ENCODE results near the gene MALSU1. TPM values are rescaled to one million over a fixed set of nuclear protein-coding genes. Genes with fewer than 3 reads are reported as not detected.

The MALSU1 gene
- total RNA-seq, 3 donors from 2014 or later: 40.3 to 48.4 (median 45.0) TPM

GRCh38 chr7:23276947-23277346 lies 22.2 kb upstream of the MALSU1 start:
- no peaks in the 10 kb centered on the region for H3K9me3 ChIP-seq
- TF ChIP-seq POLR2AphosphoS5 (IDR thresholded peaks at IDR 0.05) (no peak), POLR2A (IDR thresholded peaks at IDR 0.05) (no peak), CTCF (IDR thresholded peaks at IDR 0.05) (no peak)
- intact Hi-C loops (cut with DNase I; ENCODE audit: low total_unique reads): no loop called here

GRCh38 chr7:23277359-23277989 lies 21.7 kb upstream of the MALSU1 start:
- Histone ChIP-seq H3K9me3 (no peaks in the 10 kb centered on the region), H3K27ac (no peak overlapping the region), H3K27me3 (no peaks in the 10 kb centered on the region), H3K4me3 (no peak overlapping the region), H3K4me1 (no peaks in the 10 kb centered on the region), H3K36me3 (no peaks in the 10 kb centered on the region)
- no peak for DNase-seq (ENCODE audit: low spot score in 2 of 2)
- TF ChIP-seq CTCF (IDR thresholded peaks at IDR 0.05) (peak; percentile 31 to 64 (median 55)), POLR2AphosphoS5 (IDR thresholded peaks at IDR 0.05) (no peak)
- intact Hi-C loops (cut with DNase I; ENCODE audit: low total_unique reads): no loop called here

More at GRCh38 chr7:23276947-23277346, 22.2 kb upstream of the MALSU1 start:
- no peak for DNase-seq (ENCODE audit: low spot score in 2 of 2)
- Histone ChIP-seq H3K4me1 (no peaks in the 10 kb centered on the region), H3K36me3 (no peaks in the 10 kb centered on the region), H3K27me3 (no peaks in the 10 kb centered on the region), H3K27ac (no peak overlapping the region), H3K4me3 (no peak overlapping the region)

DNA sequence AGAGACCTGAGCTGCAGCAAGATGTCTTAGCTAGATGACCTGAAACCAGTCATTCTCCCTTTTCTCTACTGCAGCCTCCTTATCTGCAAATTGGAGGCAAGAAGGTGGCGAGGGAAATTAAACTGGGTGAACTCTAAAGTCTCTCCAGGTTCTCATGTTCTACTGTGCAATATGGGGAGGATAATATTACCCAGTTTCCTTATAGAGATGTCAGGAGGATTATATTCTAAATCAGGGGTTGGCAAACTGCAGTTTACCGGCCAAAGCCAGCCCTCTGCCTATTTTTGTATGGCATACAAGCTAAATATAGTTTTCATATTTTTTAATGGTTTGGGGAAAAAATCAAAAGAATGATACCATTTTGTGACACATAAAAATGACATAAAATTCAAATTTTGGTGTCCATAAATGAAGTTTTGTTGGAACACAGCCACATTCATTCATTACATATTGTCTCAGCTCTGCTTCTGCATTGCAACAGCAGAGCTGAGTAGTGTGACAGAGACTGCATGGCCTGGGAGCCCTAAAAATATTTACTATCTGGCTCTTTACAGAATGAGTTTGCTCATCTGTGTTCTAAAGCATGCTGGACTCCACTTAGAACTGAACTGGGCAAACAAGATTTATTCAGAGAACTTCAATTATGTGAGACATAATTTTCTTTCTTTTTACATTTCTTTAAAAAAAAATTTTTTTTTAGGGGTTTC lies 19.2 kb upstream of the MALSU1 start:
- H3K4me3 ChIP-seq: no peak overlapping the region
- no peaks in the 10 kb centered on the region for H3K9me3 ChIP-seq
- DNase-seq (ENCODE audit: low spot score in 2 of 2): no peak
- H3K27ac ChIP-seq: no peak overlapping the region
- no peaks in the 10 kb centered on the region for H3K27me3 ChIP-seq
- no peak for TF ChIP-seq POLR2A (IDR thresholded peaks at IDR 0.05)
- H3K36me3 ChIP-seq: no peaks in the 10 kb centered on the region
- no peaks in the 10 kb centered on the region for H3K4me1 ChIP-seq
- intact Hi-C loops (cut with DNase I; ENCODE audit: low total_unique reads): no loop called here

DNA sequence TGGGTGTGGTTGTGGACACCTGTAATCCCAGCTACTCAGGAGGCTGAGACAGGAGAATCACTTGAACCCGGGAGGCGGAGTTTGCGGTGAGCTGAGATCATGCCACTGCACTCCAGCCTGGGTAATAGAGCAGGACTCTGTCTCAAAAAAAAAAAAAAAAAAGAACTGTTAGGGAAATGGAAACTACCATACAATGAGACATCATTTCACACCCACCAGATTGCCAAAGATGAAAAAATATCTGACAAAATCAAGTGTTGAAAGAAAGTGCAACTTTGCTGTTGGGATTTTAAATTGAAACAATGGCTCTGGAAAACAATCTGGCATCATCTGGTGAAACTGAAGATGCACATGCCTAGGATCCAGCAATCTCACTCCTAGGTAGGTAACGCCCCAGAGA lies 16.1 kb upstream of the MALSU1 start:
- Histone ChIP-seq H3K4me3 (no peak overlapping the region), H3K27ac (no peak overlapping the region), H3K36me3 (no peaks in the 10 kb centered on the region), H3K27me3 (no peaks in the 10 kb centered on the region), H3K9me3 (no peaks in the 10 kb centered on the region), H3K4me1 (no peaks in the 10 kb centered on the region)
- TF ChIP-seq POLR2A (IDR thresholded peaks at IDR 0.05): no peak
- TF ChIP-seq CTCF (IDR thresholded peaks at IDR 0.05): no peak
- TF ChIP-seq POLR2AphosphoS5 (IDR thresholded peaks at IDR 0.05): no peak
- no peak for DNase-seq (ENCODE audit: low spot score in 2 of 2)
- intact Hi-C loops (cut with DNase I; ENCODE audit: low total_unique reads): no loop called here

GRCh38 chr7:23284871-23285270 lies 14.3 kb upstream of the MALSU1 start:
- Histone ChIP-seq H3K9me3 (no peaks in the 10 kb centered on the region), H3K36me3 (no peaks in the 10 kb centered on the region), H3K4me1 (no peaks in the 10 kb centered on the region), H3K4me3 (no peak overlapping the region), H3K27ac (no peak overlapping the region), H3K27me3 (no peaks in the 10 kb centered on the region)
- DNase-seq (ENCODE audit: low spot score in 2 of 2): no peak
- intact Hi-C loops (cut with DNase I; ENCODE audit: low total_unique reads): no loop called here
- no peak for TF ChIP-seq CTCF (IDR thresholded peaks at IDR 0.05)
- no peak for TF ChIP-seq POLR2AphosphoS5 (IDR thresholded peaks at IDR 0.05)
- no peak for TF ChIP-seq POLR2A (IDR thresholded peaks at IDR 0.05)
